Type B pancreatic cell (in vitro differentiated cells): ENCODE data around the gene GPSM3. TPM values are rescaled to one million over a fixed set of nuclear protein-coding genes. Genes with fewer than 3 reads are reported as not detected.
A peak's percentile ranks its signal among the peaks of the same experiment; 100 is the strongest.
"Not testable (repeated sequence)": the region's sequence is repeated elsewhere in the genome, so short reads cannot be mapped to it uniquely, and the experiment has no call there.

Experiments
- DNase-seq: peaks from one replicate; pipeline ENCODE4 v3.0.0; 2021; ENCODE audit warnings: mixed read lengths; ENCODE audit not compliant: unreplicated experiment; ENCODE audit errors: extremely low spot score
- H3K27ac Mint-ChIP-seq: 2 replicates; pipeline ENCODE4 v1.8.0; 2021; ENCODE audit warnings: mild to moderate bottlenecking, mixed read lengths
- H3K27me3 Mint-ChIP-seq: 2 replicates; pipeline ENCODE4 v1.8.0; 2021; ENCODE audit warnings: mixed read lengths
- H3K36me3 Mint-ChIP-seq: 2 replicates; pipeline ENCODE4 v1.8.0; 2021; ENCODE audit warnings: mixed read lengths
- H3K4me1 Mint-ChIP-seq: one replicate; pipeline ENCODE4 v1.8.0; 2021; ENCODE audit warnings: mixed read lengths; ENCODE audit not compliant: unreplicated experiment
- H3K4me3 Mint-ChIP-seq: 2 replicates; pipeline ENCODE4 v1.8.0; 2021; ENCODE audit warnings: mild to moderate bottlenecking, mixed read lengths
- H3K9me3 Mint-ChIP-seq: 2 replicates; pipeline ENCODE4 v1.8.0; 2021; ENCODE audit warnings: mixed read lengths
- CTCF ChIP-seq: fragments of 200-600 bp; sonication (generic); conservative IDR thresholded peaks from 2 replicates; pipeline ENCODE4 v1.5.0; 2021; ENCODE audit warnings: antibody characterized with exemption, mild to moderate bottlenecking
- total RNA-seq: library from RNA; stranded (reverse); gene quantifications from 2 replicates; pipeline ENCODE4 v1.2.1, GENCODE V29; 2021; ENCODE audit warnings: low replicate concordance

Gene GPSM3
- total RNA-seq, 1 donor from 2014 or later: 3.3 TPM

GRCh38 chr6:32187009-32187709 is 5.3 kb downstream of the GPSM3 start:
- H3K9me3 Mint-ChIP-seq: no peaks in the 10 kb centered on the region
- peaks cover 38% of the 10 kb centered on the region for H3K4me1 Mint-ChIP-seq
- peak overlapping the region; percentile 89 for H3K27ac Mint-ChIP-seq
- H3K27me3 Mint-ChIP-seq: no peaks in the 10 kb centered on the region
- peak overlapping the region; percentile 77 for H3K4me3 Mint-ChIP-seq
- no peak for DNase-seq
- TF ChIP-seq CTCF: no peak
- peaks cover 16% of the 10 kb centered on the region for H3K36me3 Mint-ChIP-seq

GRCh38 chr6:32186151-32186840 is 6.1 kb downstream of the GPSM3 start:
- Mint-ChIP-seq H3K4me1 (peaks cover 35% of the 10 kb centered on the region), H3K36me3 (peaks cover 16% of the 10 kb centered on the region), H3K4me3 (peak overlapping the region; percentile 77), H3K27ac (peak overlapping the region; percentile 89)
- H3K27me3 Mint-ChIP-seq, H3K9me3 Mint-ChIP-seq, DNase-seq: not testable (repeated sequence)

- not testable (repeated sequence) for DNase-seq, H3K27me3 Mint-ChIP-seq, H3K9me3 Mint-ChIP-seq
- Mint-ChIP-seq H3K36me3 (peaks cover 17% of the 10 kb centered on the region), H3K4me1 (peaks cover 30% of the 10 kb centered on the region), H3K4me3 (peak overlapping the region; percentile 76), H3K27ac (peak overlapping the region; percentile 89)
These were observed 6.7 kb downstream of the GPSM3 start for GRCh38 chr6:32185681-32186131.

DNA sequence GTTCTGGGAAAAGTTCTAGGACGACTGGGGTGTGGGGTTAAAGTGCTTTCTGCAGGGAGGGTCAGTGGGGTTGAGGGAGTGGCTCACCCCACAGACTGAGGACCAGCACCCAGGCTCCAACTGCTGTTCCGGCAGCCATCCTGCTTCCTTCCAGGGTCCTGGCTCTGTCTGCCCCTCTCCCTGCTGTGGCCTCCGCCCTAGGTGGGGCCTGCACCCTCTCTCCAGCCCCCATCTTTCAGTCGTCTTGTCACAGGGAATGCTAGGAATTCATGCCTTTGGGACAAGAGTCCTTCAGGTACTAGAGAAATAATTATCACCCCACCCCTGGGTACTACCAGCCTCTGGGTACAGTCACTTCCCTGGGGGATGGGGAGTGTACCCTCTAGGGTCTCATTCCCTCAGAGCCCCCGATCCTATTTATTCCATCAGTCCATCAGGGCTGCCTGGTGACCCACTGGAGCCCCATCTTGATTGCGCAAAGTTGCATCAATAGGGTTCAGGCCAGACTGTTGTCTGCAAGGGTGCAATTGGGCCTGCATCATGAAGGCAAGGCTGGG is 8.3 kb downstream of the GPSM3 start, which contains the start of gene AGER:
Gene AGER, minus strand, starts transcription at position 170 of the 557 bp plus-strand sequence. Its CDS starts 31 bp downstream, at position 139.
- Mint-ChIP-seq H3K27me3 (no peaks in the 10 kb centered on the region), H3K4me1 (peaks cover 38% of the 10 kb centered on the region), H3K9me3 (no peaks in the 10 kb centered on the region), H3K4me3 (no peak within 1 kb of the TSS), H3K36me3 (peaks cover 21% of the 10 kb centered on the region), H3K27ac (no peak within 1 kb of the TSS)
- TF ChIP-seq CTCF: no peak
- no peak for DNase-seq

GRCh38 chr6:32183483-32184083 is 8.9 kb downstream of the GPSM3 start:
- no peaks in the 10 kb centered on the region for H3K27me3 Mint-ChIP-seq
- peaks cover 27% of the 10 kb centered on the region for H3K36me3 Mint-ChIP-seq
- TF ChIP-seq CTCF: no peak
- no peak overlapping the region for H3K4me3 Mint-ChIP-seq
- peaks cover 38% of the 10 kb centered on the region for H3K4me1 Mint-ChIP-seq
- no peaks in the 10 kb centered on the region for H3K9me3 Mint-ChIP-seq
- no peak overlapping the region for H3K27ac Mint-ChIP-seq
- DNase-seq: no peak

GRCh38 chr6:32183030-32183429 is 9.4 kb downstream of the GPSM3 start:
- Mint-ChIP-seq H3K4me1 (peaks cover 39% of the 10 kb centered on the region), H3K27me3 (no peaks in the 10 kb centered on the region), H3K27ac (no peak overlapping the region), H3K4me3 (no peak overlapping the region), H3K9me3 (no peaks in the 10 kb centered on the region), H3K36me3 (peaks cover 31% of the 10 kb centered on the region)
- TF ChIP-seq CTCF: no peak
- no peak for DNase-seq
